CD4-positive, alpha-beta T cell treated with Interleukin-17A for 1 hour (primary cell): ENCODE results near the gene ABHD16B.
"Not testable (repeated sequence)": the region's sequence is repeated elsewhere in the genome, so short reads cannot be mapped to it uniquely, and the experiment has no call there.

Source experiments
- DNase-seq: peaks from one replicate; pipeline ENCODE4 v3.0.0-alpha.2; 2020

ABHD16B gene

DNA sequence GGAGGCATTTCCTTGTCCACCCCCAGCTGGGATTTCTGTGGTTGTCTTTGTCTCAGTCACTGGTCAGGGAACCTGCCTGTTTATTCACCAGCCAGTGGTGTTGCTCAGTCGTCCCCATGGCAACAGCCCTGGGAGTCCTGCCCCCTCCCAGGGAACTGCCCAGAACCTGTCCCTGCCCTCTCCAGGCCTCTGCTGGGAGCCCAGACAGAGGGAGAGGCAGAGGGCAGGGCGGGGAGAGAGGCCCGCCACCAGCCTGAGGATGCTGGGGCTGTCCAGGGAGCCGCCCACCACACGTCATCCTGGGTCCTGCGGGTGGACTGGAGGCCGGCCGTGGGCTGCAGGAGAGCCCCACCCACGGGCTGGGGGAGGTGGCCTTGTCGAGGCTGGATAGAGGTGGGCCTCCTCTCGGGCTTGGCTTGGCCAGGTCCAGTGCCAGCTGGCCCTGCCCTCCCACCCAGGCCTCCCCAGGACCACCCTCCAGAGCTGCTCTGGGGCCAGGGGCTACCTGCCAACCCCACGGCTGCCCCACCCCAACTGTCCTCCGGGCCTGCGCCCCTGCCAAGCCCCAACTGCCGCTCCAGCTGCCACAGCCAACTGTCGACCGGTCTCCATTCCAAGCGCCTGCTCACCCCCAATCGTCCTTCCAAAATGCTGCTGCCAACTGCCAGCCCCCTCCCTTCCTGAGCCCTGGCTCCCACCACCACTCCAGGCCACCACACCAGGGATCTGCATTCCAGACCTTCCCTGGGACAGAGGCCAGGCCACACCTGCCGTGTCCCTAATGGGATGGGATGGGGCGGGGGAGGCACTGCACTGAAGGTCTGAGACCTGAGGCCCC is 26.1 kb upstream of the ABHD16B start:
- DNase-seq: no peak

DNA sequence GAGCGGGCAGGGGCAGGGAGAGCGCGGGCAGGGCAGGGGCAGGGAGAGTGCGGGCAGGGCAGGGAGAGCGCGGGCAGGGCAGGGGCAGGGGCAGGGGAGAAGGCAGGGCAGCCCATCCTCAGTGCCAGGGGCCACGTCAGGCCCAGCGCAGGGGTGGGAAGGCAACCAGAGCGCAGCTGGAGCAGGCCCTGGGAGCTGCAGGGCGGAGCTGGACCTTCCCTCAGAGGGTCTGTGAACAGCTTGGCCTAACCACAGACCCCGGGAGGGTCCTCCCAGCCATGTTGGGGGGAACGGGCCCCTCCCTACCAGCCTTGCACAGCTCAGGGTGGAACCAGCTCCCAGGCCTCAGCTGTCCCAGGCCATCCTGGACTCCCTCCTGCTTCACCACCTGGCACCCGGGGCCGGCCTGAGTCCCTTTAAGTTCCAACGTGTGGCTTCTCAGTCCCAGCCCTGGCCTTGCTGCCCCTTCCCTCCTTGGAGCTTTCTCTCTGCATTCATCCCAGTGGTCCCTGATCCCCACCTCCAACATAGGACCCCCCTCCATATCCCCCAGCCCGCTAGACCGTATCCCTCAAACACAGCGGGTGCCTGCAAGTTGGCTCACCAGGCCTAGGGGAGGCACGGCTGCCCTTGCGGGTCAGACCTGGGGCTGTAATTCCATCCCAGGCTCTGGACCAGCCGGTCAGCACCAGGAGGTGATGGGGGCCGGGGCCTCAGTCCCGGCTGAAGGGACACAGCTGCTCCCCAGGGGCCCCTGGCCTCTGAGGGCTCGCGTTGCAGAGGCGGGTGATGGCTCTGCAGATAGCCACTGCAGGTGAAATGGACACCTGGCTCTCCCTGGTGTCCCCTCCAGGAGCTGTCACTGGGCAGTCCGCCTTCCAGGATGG is 24.6 kb upstream of the ABHD16B start:
- no peak for DNase-seq

- DNase-seq: no peak
Measured at GRCh38 chr20:63837479-63837878, 23.8 kb upstream of the ABHD16B start.

DNA sequence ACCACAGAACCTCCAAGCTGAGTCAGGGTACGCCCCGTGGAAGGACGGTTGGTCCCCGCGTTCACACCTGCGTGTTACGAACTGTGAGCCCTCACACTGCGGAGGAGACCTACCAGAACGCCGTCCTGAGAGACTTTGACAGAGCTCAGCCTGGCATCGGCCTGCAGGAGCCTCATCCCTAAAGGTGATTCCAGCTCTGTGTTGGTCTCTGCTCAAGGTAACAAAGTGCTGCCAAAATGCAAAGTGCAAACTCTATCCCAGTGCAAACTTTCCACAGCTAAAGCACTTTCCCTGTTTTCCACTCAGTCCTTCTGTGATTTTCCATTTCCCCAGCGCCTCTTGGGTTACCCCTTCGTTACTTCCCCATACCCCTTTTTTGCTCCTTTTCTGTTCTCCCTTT is 21.7 kb upstream of the ABHD16B start:
- DNase-seq: no peak

- no peak for DNase-seq
Measured at GRCh38 chr20:63840405-63840828, 20.9 kb upstream of the ABHD16B start.

- no peak for DNase-seq
Measured at GRCh38 chr20:63842258-63842657, 19.0 kb upstream of the ABHD16B start.

GRCh38 chr20:63843222-63843621 is 18.1 kb upstream of the ABHD16B start:
- DNase-seq: no peak

DNA sequence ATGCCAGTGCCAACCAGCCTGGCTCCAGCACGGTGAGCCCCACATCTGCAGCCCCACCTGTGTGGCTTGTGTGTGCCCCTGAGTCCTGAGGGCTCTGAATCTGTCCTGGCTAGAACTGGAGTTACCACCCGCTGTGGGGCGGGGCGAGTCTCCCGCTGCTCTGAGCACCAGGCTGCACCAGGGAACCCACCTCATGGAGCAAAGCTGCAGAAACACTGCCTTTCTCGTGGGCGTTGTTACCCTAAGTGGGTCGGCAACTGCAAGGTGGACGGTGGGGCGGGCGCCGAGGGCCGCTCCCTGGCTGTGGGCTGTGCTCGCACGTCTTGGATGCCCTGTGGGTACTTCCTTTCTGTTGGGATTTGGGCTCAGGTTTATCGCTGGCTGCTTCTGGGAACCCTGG is 17.5 kb upstream of the ABHD16B start:
- no peak for DNase-seq

GRCh38 chr20:63844511-63844991 is 16.7 kb upstream of the ABHD16B start:
- no peak for DNase-seq

GRCh38 chr20:63846128-63846771 is 15.0 kb upstream of the ABHD16B start:
- DNase-seq: no peak

GRCh38 chr20:63846888-63847236 is 14.4 kb upstream of the ABHD16B start:
- DNase-seq: no peak

DNA sequence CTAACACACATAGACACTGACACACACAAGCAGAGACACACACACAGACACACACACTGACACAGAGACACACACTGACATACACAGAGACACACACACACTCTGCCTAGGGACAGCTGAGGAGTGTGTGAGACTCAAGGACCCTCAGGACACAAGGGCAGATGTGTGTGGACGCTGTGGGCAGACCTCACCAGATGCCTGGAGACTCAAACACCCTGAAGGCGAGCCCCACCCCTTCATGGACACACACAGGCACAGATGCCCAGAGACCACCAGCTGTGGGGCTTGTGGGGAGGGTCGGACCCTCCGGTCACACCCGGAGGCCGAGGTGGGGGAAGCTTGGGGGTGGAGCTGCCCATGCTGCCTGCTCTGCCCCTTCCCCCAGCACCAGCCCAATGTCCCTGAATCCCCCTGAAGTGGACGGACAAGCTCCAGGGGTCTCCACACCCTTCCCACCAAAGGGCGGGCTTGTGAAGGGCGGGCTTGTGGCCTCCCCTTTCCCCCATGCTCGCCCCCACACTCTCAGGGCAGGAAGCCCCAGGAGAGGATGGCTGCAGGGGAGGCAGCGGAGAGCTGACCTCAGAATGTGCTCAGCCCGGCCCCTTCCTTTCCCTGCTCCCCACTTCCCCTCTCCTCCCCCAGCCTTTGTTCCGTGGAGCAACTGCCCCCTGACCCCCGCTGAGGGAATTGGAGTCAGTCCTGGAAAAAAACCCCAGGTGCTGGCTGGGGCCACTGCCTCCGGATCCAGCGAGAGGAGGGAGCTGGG is 13.9 kb upstream of the ABHD16B start:
- no peak for DNase-seq

DNA sequence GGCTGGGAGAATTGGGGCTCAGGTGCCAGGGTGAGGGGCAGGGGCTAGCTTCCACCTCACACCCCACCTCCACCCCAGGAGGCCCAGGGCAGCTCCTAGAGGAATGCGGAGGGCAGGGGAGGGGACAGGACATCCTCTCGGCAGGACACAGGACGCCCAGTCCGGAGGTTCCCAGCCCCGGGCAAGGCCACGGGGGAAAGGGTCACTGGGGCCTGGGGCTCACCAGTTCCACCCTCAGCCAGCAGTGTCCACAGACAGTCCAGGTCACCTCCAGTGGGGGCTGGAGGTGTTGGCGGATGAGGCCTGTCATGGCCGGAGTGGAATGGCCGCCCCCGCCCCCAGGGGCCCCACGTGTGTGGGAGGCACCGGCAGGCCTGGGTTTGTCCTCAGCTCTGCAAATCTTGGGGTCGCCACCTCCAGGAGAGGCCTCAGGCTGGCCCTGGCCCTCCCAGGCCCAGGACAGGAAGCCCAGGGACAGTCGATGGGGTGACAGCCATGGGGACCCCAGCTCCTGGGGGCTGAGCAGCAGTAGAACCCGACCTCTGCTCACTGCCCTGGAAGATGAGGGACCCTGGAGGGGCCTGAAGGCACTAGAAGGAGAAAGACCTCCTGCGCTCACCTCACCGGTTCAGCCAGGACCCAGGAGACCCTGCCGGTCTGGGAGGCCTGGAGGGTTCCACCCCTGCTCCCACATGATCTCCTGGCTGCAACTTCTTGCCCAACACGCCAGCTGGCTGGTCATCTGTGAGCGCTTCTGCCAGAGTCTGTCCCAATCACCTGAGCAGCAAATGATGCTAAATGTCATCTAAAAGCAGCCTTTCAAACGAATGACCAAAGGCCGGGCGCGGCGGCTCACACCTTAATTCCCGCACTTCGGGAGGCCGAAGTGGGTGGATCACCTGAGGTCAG is 13.0 kb upstream of the ABHD16B start:
- DNase-seq: no peak

DNA sequence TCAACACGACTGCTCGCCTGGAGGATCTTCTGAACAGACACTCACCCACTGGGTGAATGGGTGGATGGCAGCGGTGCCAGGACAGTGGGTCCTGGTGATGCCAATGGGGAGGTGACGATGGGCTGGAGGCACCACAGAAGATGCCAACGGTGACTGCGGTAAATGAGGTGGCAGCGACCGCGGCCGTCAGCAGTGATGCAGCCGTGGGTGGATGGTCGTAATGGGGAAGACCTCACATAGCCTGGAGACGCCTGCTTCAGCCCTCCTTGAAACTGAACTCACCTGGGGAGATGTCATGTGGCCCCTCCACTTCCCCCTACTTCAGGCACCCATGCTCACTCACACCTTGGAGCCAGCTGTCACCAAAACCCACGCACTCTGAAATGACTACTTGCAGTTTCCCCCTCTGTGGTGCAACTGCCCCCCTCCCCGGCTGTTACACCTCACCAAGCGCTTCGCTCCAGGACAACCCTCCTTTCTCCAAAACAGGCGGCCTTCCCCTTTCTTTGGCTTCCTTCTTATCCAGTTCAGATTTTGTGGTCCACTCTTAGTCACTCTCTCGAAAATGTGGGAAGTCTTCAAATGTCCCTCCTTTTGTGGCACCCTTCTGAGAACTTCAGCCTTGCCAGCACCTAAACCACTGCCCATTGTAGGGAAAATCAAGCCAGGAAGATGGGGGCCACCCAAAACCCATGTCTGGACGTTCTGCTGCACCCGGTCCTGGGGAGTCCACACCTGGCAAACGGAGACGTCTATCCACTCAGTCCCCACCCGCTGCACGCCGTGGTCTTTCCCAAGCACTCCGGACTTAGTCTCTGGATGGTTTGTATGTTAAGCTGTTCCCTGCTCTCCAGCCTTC is 10.4 kb upstream of the ABHD16B start:
- no peak for DNase-seq

DNA sequence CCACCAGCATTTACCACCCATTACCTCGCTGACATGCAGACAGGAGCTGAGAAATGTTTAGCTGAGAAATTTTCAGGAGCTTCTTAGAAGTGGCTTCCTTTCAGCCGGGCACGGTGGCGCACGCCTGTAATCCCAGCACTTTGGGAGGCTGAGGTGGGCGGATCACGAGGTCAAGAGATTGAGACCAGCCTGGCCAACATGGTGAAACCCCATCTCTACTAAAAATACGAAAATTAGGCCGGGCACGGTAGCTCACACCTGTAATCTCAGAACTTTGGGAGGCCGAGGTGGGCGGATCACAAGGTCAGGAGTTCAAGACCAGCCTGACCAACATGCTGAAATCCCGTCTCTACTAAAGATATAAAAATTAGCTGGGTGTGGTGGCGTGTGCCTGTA is 9.8 kb upstream of the ABHD16B start:
- not testable (repeated sequence) for DNase-seq

DNA sequence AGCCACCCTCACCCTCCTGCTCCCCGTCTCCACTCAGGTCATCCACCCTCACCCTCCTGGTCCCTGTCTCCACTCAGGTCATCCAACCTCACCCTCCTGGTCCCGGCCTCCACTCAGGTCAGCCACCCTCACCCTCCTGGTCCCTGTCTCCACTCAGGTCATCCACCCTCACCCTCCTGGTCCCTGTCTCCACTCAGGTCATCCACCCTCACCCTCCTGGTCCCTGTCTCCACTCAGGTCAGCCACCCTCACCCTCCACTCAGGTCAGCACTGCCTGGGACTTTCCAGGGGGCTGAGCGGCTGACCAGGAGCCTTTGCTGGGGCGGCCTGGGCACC is 7.6 kb upstream of the ABHD16B start:
- DNase-seq: not testable (repeated sequence)

DNA sequence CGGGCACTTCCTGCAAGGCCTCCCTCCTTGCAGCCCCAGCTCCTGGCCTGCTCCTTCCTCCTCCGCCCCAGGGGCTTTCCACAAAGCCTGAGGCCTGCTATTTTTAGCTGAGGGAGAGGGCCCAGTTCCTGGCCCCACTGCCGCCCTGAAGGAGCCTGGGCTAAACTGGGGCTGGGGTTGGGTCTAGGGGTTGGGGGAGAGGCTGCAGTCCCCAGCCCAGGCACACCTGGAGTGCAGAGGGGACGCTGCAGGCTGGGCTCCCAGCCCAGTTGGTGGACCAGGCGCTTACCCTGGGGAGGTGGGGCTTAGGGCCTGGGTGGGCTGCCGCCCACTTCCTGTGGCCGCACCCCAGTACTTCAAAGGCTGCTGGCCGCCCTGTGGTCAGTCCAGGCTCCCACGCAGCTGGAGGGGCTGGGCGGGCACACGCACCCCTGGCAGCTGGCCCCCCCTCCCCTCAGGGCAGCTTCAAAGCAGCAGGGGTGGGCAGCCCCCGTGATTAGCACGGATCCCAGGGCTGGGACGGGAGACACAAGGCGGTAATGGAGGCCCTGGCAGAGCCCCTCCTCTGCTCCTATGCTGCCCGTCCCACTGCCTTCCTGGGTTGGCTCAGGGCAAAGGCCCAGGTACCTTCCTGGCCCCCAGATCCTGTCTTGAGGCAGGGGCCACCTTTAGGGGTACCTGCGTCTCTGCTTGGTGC is 7.1 kb upstream of the ABHD16B start:
- DNase-seq: no peak

DNA sequence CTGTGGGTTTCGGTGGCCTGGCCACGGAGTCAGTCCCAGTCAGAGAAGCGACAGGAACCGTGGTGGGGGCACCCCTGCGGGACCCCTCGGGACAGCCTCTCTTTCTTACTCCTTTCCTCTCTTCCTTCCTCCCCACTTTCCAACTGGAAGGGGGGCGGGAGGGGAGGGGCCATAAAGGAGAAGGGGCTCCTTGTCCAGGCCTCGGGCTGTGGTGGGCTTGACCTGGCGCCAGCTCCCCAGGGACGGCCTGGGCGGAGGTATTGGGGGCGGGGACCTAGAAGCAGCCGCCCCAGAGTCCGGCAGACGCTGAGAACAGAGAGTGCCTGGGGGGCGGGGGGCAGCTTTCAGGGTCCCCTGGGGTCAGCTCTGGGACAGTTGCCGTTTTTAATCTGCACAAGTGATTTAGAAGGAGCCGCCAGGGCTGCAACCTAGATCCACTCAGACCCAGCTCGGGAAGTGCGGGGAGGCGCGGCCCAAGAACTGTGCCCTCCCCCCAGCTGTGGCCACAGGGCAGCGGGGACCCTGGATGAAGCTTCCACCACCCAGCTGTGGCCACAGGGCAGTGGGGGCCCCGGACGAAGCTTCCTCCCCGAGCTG is 6.4 kb upstream of the ABHD16B start:
- DNase-seq: no peak

DNA sequence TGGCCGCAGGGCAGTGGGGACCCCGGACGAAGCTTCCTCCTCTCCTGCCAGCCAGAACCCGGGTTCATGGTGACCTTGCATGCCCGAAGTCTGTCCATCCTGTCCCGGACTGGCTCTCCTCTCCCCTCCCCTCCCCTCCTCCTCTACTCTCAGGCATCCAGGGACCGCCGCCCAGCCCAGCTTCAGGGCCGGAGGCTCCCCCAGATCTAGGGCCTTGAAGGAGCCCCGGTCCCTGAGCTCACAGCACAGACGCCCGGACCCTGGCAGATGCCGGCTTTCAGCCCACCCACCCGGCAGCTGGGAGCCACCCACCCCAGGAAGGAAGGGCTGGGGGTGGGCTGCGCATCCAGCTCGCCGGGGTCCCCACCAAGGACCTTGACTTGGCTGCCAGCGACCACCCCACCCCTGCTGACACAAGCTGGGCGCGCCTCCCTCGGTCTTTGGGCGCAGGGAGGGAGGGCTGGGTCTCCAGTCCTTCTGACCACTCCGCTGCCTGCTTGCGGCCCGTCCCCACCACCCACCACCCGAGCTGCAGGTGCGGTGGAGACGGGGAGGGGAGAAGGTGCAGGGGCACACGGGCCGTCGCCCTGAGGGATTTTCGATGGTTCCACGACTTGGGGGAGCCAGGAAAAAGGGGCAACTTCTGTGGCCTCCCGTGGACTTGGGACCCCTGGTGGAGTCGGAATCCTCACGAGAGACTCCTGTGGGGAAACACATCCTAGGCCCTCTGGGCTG is 5.8 kb upstream of the ABHD16B start:
- no peak for DNase-seq
